K562 (cell line): ENCODE results near the gene NRG2. TPM values are rescaled to one million over a fixed set of nuclear protein-coding genes. Genes with fewer than 3 reads are reported as not detected.

Source experiments
- ATAC-seq: fragments of 200-7000 bp; cut with Tn5 transposase; 3 replicates; pipeline ENCODE4 v1.9.1; 2020; ENCODE audit warnings: moderate library complexity
- BruUV-seq: library from RNA; stranded (reverse); fragments of 400-500 nt; replicated peaks from 2 replicates; lab custom pipeline; 2021; lab: Mats Ljungman, UMichigan
- CTCF ChIA-PET: fragments of 300-600 bp; formaldehyde crosslinking; extraction: SDS; loops from one replicate; lab custom pipeline; 2021; ENCODE audit warnings: low intra/inter-chr PET ratio; lab: Yijun Ruan, JAX
- POLR2A ChIA-PET: fragments of 300-600, 350-650 bp; sonication (Branson Sonifier 250); formaldehyde crosslinking; extraction: SDS; loops from one replicate; lab custom pipeline; 2021; ENCODE audit warnings: antibody characterized with exemption, inconsistent platforms; lab: Yijun Ruan, JAX
- DNase-seq, 4 experiments: peaks; one replicate each; pipeline versions ENCODE4 v3.0.0 to v3.0.0-alpha.2; 2011 to 2018; ENCODE audit warnings: low spot score in 3 of 4, mixed read lengths in 3 of 4; ENCODE audit errors: extremely low read depth in 1 of 4
- FAIRE-seq: peaks from 2 replicates; lab custom pipeline; 2011; peaks lifted over from hg19 to GRCh38; lab: Jason Lieb, UNC
- H2AFZ ChIP-seq: 2 replicates; pipeline ENCODE4 v1.6.0; 2011; ENCODE audit warnings: low read depth, low read length, control low read depth, inconsistent platforms
- H3K27ac ChIP-seq: fragments of 200-600 bp; 3 replicates; pipeline ENCODE4 v1.8.0; 2011; ENCODE audit warnings: low read depth, mild to moderate bottlenecking, control low read depth, inconsistent platforms, low read length, moderate library complexity, mixed read lengths; ENCODE audit errors: extremely low read depth
- H3K27me3 ChIP-seq, 2 experiments: fragments of 300-600 bp in 1 of 2; 2 replicates in 1 of 2; 3 replicates in 1 of 2; pipeline versions ENCODE4 v1.6.0 to v1.8.0; 2011; ENCODE audit warnings: inconsistent platforms in 2 of 2, low read length in 2 of 2, mild to moderate bottlenecking in 1 of 2, mixed read lengths in 1 of 2, moderate library complexity in 1 of 2; ENCODE audit not compliant: control insufficient read depth in 2 of 2, insufficient read depth in 2 of 2
- H3K36me3 ChIP-seq: fragments of 300-600 bp; 3 replicates; pipeline ENCODE4 v1.8.0; 2011; ENCODE audit warnings: mild to moderate bottlenecking, low read length, inconsistent platforms; ENCODE audit not compliant: control insufficient read depth, insufficient read depth
- H3K4me1 ChIP-seq, 2 experiments: fragments of 200-600 bp in 1 of 2; replicated peaks in 1 of 2; 2 replicates in 1 of 2; 3 replicates in 1 of 2; pipeline versions ENCODE4 v1.5.1 to v1.8.0; 2011; ENCODE audit warnings: inconsistent platforms in 2 of 2, low read length in 2 of 2, mild to moderate bottlenecking in 1 of 2, mixed read lengths in 1 of 2, moderate library complexity in 1 of 2; ENCODE audit not compliant: control insufficient read depth in 2 of 2, insufficient read depth in 2 of 2
- H3K4me2 ChIP-seq: 2 replicates; pipeline ENCODE4 v1.6.1; 2011; ENCODE audit warnings: low read length, control low read depth, inconsistent platforms, mixed read lengths; ENCODE audit not compliant: insufficient read depth
- H3K4me3 ChIP-seq: fragments of 200-600 bp; sonication (generic), shearing (Covaris generic); 2 replicates; pipeline ENCODE4 v1.5.1; 2016; ENCODE audit warnings: control low read depth, inconsistent platforms
- H3K79me2 ChIP-seq: fragments of 200-600 bp; 3 replicates; pipeline ENCODE4 v1.8.0; 2011; ENCODE audit warnings: low read length, inconsistent platforms; ENCODE audit not compliant: control insufficient read depth, insufficient read depth
- H3K9ac ChIP-seq, 2 experiments: 2 replicates each; pipeline versions ENCODE4 v1.6.0 to v1.6.1; 2011; ENCODE audit warnings: low read depth in 2 of 2, low read length in 2 of 2, control low read depth in 1 of 2, inconsistent platforms in 1 of 2, mild to moderate bottlenecking in 1 of 2, mixed read lengths in 1 of 2; ENCODE audit not compliant: insufficient read depth in 1 of 2
- H3K9me1 ChIP-seq: one replicate; pipeline ENCODE4 v1.6.0; 2011; ENCODE audit warnings: inconsistent platforms, mild to moderate bottlenecking, low read length, moderate library complexity; ENCODE audit not compliant: control insufficient read depth, insufficient read depth
- H3K9me3 ChIP-seq: replicated peaks from 2 replicates; pipeline ENCODE4 v1.5.1; 2011; ENCODE audit warnings: low read depth, low read length, inconsistent platforms; ENCODE audit not compliant: control insufficient read depth, insufficient read depth
- H4K20me1 ChIP-seq: replicated peaks from 2 replicates; pipeline ENCODE4 v1.6.1; 2011; ENCODE audit warnings: low read length, inconsistent platforms, mixed read lengths; ENCODE audit not compliant: control insufficient read depth, insufficient read depth
- CREM ChIP-seq: IDR thresholded peaks from 2 replicates; pipeline ENCODE4 v1.6.1; 2014; ENCODE audit warnings: antibody characterized with exemption, low read depth
- CTBP1 ChIP-seq: fragments of 450-650 bp; IDR thresholded peaks from 2 replicates; pipeline ENCODE4 v1.6.1; 2016; ENCODE audit warnings: borderline replicate concordance
- HDAC8 ChIP-seq: fragments of 450-650 bp; IDR thresholded peaks from 2 replicates; pipeline ENCODE4 v1.6.1; 2016; ENCODE audit warnings: mild to moderate bottlenecking, missing genetic modification characterization, moderate library complexity, missing compliant biosample characterization
- MTA1 ChIP-seq: fragments of 450-650 bp; IDR thresholded peaks from 2 replicates; pipeline ENCODE4 v1.6.1; 2017; ENCODE audit warnings: borderline replicate concordance
- NCOA6 ChIP-seq: fragments of 450-650 bp; IDR thresholded peaks from 2 replicates; pipeline ENCODE4 v1.6.1; 2017; ENCODE audit warnings: mild to moderate bottlenecking
- POLR2AphosphoS2 ChIP-seq: IDR thresholded peaks from 2 replicates; pipeline ENCODE4 v1.6.1; 2012; ENCODE audit warnings: low read length, improper control_type of control experiment
- PPARD ChIP-seq: fragments of 250-450 bp; sonication (Bioruptor Pico); IDR thresholded peaks from 2 replicates; pipeline ENCODE4 v1.8.0; 2022; ENCODE audit warnings: inconsistent platforms, mild to moderate bottlenecking, moderate library complexity
- PTTG1 ChIP-seq: fragments of 450-650 bp; IDR thresholded peaks from 2 replicates; pipeline ENCODE4 v1.6.1; 2016; ENCODE audit warnings: low read depth, mild to moderate bottlenecking, missing genetic modification characterization, missing compliant biosample characterization
- RUNX1 ChIP-seq: sonication (generic); IDR thresholded peaks from 2 replicates; pipeline ENCODE4 v1.6.1; 2016; ENCODE audit warnings: antibody characterized with exemption, low read depth
- SMAD1 ChIP-seq: fragments of 150-350 bp; IDR thresholded peaks from 2 replicates; pipeline ENCODE4 v1.6.1; 2014; ENCODE audit warnings: low read length, low read depth; ENCODE audit not compliant: partially characterized antibody
- TAF15 ChIP-seq: fragments of 200-400 bp; formaldehyde crosslinking; IDR thresholded peaks from 2 replicates; pipeline ENCODE4 v1.6.1; 2017; ENCODE audit warnings: mild to moderate bottlenecking, low read depth, low read length, moderate library complexity
- ZBTB7A ChIP-seq: IDR thresholded peaks from 2 replicates; pipeline ENCODE4 v1.6.1; 2011; ENCODE audit warnings: low read depth, mild to moderate bottlenecking, low read length, moderate library complexity, borderline replicate concordance; ENCODE audit not compliant: control insufficient read depth
- ZBTB8A ChIP-seq: fragments of 450-650 bp; IDR thresholded peaks from 2 replicates; pipeline ENCODE4 v1.6.1; 2018; ENCODE audit warnings: mild to moderate bottlenecking, moderate library complexity; ENCODE audit not compliant: partially characterized antibody
- WGBS: fragments of 100-300 bp; shearing (Covaris generic); methylation state at CpG from one replicate; pipeline ENCODE4 v1.1.6; 2016; ENCODE audit warnings: low coverage, mixed read lengths; ENCODE audit not compliant: insufficient coverage; ENCODE audit errors: missing lambda C conversion rate; 5-methylcytosine and 5-hydroxymethylcytosine counted together
- in situ Hi-C: fragments of 300-500 bp; cut with MboI; formaldehyde crosslinking; loops from 4 replicates; pipeline ENCODE4 v1.15.0; 2018; ENCODE audit warnings: inconsistent platforms, mixed read lengths
- intact Hi-C: fragments of 100-400 bp; cut with micrococcal nuclease; formaldehyde crosslinking; loops from 2 replicates; pipeline ENCODE4 v1.14.2; 2022
- polyA plus RNA-seq, 8 experiments: library from polyadenylated mRNA; depleted of rRNA in 4 of 8; stranded (reverse) in 5 of 8; unstranded in 3 of 8; fragments of >200 nt; fragmentation: Nextera tagmentation in 2 of 8; fragmentation: Illumina TruSeq in 1 of 8; extraction: Ambion mirVana in 2 of 8; extraction: Trizol in 1 of 8; gene quantifications; 2 replicates each; pipeline versions ENCODE4 v1.2.1 to v1.2.3, GENCODE V29; 2011 to 2014; ENCODE audit warnings: inconsistent platforms in 1 of 8, missing spikeins in 1 of 8
- total RNA-seq, 7 experiments: library from RNA; depleted of rRNA in 6 of 7; stranded (reverse); fragments of >200 nt in 6 of 7; fragmentation: Illumina TruSeq in 2 of 7; extraction: Trizol in 2 of 7; gene quantifications; 2 replicates each; pipeline versions ENCODE4 v1.2.1 to v1.2.3, GENCODE V29; 2011 to 2021; ENCODE audit warnings: low replicate concordance in 1 of 7
- TF ChIP-seq, protein P1 (sequence below): fragments of 200-800 bp; sonication (Bioruptor generic); IDR thresholded peaks from 2 replicates; pipeline ENCODE4 v1.6.1; 2017; ENCODE audit warnings: missing genetic modification characterization, missing compliant biosample characterization
- TF ChIP-seq, protein P2 (sequence below): IDR thresholded peaks from 3 replicates; pipeline ENCODE4 v1.6.1; 2011; ENCODE audit warnings: borderline replicate concordance, mild to moderate bottlenecking; ENCODE audit not compliant: insufficient read length, insufficient read depth

The NRG2 gene
- total and polyA plus RNA-seq, 9 of the 15 experiments (the other 6 are each of a cell fraction or from before 2014, with no cell fraction given) = not detected

DNA sequence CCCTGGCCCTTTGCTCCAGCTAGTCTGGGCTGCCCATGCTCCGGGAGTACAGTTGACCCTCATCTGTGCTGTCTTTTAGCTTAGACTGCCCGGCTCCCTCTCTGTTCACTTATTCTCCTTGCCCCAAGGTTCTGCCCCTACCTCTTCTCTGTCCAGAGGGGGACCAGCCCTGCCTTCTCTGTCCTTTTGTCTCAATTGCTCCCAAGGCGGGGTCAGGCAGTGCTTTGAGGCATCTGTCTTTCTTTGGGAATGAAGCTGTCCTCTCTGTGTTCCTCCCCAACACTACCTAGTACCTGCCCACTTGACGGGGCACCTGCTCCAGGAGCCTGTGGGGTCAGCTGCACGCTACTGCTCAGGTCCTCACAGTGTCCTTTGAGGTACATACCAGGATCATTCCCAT, 188.1 kb downstream of the NRG2 start:
- no peak overlapping the region for H3K27ac ChIP-seq
- no peaks in the 10 kb centered on the region for H3K36me3 ChIP-seq
- H3K4me3 ChIP-seq = no peak overlapping the region
- H3K27me3 ChIP-seq = peaks cover 13 to 65% of the 10 kb centered on the region in 2 experiments; a peak in 4 of 5 replicates
- TF ChIP-seq ZBTB8A = no peak
- TF ChIP-seq ZBTB7A = no peak
- TF ChIP-seq NCOA6 = no peak
- no peak for TF ChIP-seq HDAC8
- TF ChIP-seq TAF15 = no peak
- TF ChIP-seq, protein P1, sequence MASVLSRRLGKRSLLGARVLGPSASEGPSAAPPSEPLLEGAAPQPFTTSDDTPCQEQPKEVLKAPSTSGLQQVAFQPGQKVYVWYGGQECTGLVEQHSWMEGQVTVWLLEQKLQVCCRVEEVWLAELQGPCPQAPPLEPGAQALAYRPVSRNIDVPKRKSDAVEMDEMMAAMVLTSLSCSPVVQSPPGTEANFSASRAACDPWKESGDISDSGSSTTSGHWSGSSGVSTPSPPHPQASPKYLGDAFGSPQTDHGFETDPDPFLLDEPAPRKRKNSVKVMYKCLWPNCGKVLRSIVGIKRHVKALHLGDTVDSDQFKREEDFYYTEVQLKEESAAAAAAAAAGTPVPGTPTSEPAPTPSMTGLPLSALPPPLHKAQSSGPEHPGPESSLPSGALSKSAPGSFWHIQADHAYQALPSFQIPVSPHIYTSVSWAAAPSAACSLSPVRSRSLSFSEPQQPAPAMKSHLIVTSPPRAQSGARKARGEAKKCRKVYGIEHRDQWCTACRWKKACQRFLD (CRISPR knock-in tag) = no peak
- no peak for TF ChIP-seq CREM
- no peak for TF ChIP-seq CTBP1
- no peak for TF ChIP-seq RUNX1
- TF ChIP-seq MTA1 = no peak
- TF ChIP-seq POLR2AphosphoS2 = no peak
- TF ChIP-seq SMAD1 = no peak
- no peak for TF ChIP-seq PTTG1 (tag)
- TF ChIP-seq PPARD = no peak
- TF ChIP-seq, protein P2, sequence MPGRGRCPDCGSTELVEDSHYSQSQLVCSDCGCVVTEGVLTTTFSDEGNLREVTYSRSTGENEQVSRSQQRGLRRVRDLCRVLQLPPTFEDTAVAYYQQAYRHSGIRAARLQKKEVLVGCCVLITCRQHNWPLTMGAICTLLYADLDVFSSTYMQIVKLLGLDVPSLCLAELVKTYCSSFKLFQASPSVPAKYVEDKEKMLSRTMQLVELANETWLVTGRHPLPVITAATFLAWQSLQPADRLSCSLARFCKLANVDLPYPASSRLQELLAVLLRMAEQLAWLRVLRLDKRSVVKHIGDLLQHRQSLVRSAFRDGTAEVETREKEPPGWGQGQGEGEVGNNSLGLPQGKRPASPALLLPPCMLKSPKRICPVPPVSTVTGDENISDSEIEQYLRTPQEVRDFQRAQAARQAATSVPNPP = no peak
- CTCF ChIA-PET = no interaction called here
- H3K9me1 ChIP-seq = no peaks in the 10 kb centered on the region
- no peaks in the 10 kb centered on the region for H3K4me1 ChIP-seq
- DNase-seq (no peak), FAIRE-seq (no peak), ATAC-seq (no peak)
- H2AFZ ChIP-seq = no peak overlapping the region
- POLR2A ChIA-PET = no interaction called here
- no peaks in the 10 kb centered on the region for H3K9me3 ChIP-seq
- no peaks in the 10 kb centered on the region for H3K79me2 ChIP-seq
- no peak overlapping the region for H3K4me2 ChIP-seq
- BruUV-seq = no TSS peak
- in situ Hi-C loops (loop anchor here (10.0 kb wide), 1 partner anchor 220 kb away; no protein-coding TSS in a partner anchor), intact Hi-C loops (no loop called here)
- H4K20me1 ChIP-seq = peaks cover 7% of the 10 kb centered on the region
- no peak overlapping the region for H3K9ac ChIP-seq
- 0% methylated on average over 3 of the region's 5 CpGs for WGBS
